AG08395 (cell line): ENCODE measurements around the gene CST4.
A peak's percentile ranks its signal among the peaks of the same experiment; 100 is the strongest.
"Not testable (repeated sequence)": the region's sequence is repeated elsewhere in the genome, so short reads cannot be mapped to it uniquely, and the experiment has no call there.

Experiments
- DNase-seq: peaks from one replicate; pipeline ENCODE4 v3.0.0; 2012; ENCODE audit warnings: mixed read lengths, low spot score

CST4 gene

GRCh38 chr20:23640671-23641667, 47.9 kb downstream of the CST4 start:
- no peak for DNase-seq

- no peak for DNase-seq
These were observed 48.7 kb downstream of the CST4 start for GRCh38 chr20:23640018-23640601.

GRCh38 chr20:23639490-23639958, 49.3 kb downstream of the CST4 start:
- DNase-seq: no peak

GRCh38 chr20:23638309-23638708, 50.5 kb downstream of the CST4 start:
- DNase-seq: no peak

GRCh38 chr20:23637282-23638221, 51.3 kb downstream of the CST4 start, which contains the start of gene CST3:
Gene CST3, minus strand, starts transcription at chr20:23637955. Its CDS starts 93 bp downstream, at chr20:23637862.
- DNase-seq: peak; percentile 96

GRCh38 chr20:23636908-23637281, 51.9 kb downstream of the CST4 start:
- DNase-seq: no peak

- DNase-seq: no peak
These were observed 52.5 kb downstream of the CST4 start for GRCh38 chr20:23636182-23636907.

- not testable (repeated sequence) for DNase-seq
These were observed 53.1 kb downstream of the CST4 start for GRCh38 chr20:23635768-23636090.
